Measurements from ENCODE around the gene SCO2.

Gene SCO2

DNA sequence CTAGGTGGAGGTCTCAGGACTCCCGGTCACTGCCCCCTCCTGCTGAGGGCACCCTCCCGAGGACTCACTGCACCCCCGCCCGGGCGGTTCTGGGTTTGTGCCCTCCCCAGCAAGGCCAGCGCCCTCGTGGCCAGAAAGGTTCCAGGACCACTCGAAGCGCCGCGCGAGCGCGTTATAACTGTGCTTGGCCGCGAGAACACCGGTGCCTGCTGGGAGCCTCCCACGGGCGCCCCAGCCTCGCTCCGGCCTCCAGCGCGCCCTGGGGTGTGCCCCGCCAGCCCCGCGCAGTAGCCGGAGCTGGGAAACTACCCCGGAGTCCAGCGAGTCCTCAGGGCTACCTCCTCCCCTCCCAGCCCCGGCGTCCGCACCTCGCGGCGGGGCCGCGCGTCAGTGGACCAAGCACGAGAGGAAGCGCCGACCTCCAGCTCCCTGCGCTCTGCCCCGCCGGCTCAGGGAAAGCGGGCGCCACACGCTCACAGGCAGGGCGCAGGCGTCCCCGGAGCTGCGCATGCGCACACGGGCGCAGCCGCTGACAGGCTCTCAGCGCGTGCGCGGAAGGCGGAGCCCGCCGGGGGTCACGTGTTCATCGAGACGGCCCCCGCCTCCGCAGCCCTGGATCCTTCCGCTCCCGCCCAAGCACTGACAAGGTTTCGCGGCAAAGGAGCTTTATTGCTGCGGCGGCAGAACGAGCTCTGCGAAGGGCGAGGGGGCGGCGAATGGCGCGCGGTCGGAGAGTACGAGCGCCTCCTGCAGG lies at the start of gene SCO2:
SCO2 (minus strand) TSS at position 495 of the 754 bp plus-strand sequence. CDS start 1,187 bp downstream, outside the sequence.
- Mint-ChIP-seq H3K36me3 (peaks cover 72% of the 10 kb centered on the region), H3K4me1 (peaks cover 47% of the 10 kb centered on the region), H3K27ac (peak within 1 kb of the TSS; percentile 95), H3K9me3 (no peaks in the 10 kb centered on the region), H3K4me3 (peak within 1 kb of the TSS; percentile 93)
- ATAC-seq (peak; percentile 69), DNase-seq (ENCODE audit: low spot score in 2 of 2) (peak; percentile 99)

- H3K27ac Mint-ChIP-seq, result no peak overlapping the region
- peaks cover 7% of the 10 kb centered on the region for H3K4me1 Mint-ChIP-seq
- H3K4me3 Mint-ChIP-seq, result no peak overlapping the region
- H3K36me3 Mint-ChIP-seq, result peaks cover 36% of the 10 kb centered on the region
- no peak for ATAC-seq
- no peaks in the 10 kb centered on the region for H3K9me3 Mint-ChIP-seq
- DNase-seq (ENCODE audit: low spot score in 2 of 2), result no peak
Observed at GRCh38 chr22:50574383-50574755, 49.0 kb upstream of the SCO2 start.

- H3K9me3 Mint-ChIP-seq, result no peaks in the 10 kb centered on the region
- no peak for DNase-seq (ENCODE audit: low spot score in 2 of 2)
- peaks cover 39% of the 10 kb centered on the region for H3K36me3 Mint-ChIP-seq
- peaks cover 6% of the 10 kb centered on the region for H3K4me1 Mint-ChIP-seq
- no peak for ATAC-seq
- no peak overlapping the region for H3K27ac Mint-ChIP-seq
- H3K4me3 Mint-ChIP-seq, result no peak overlapping the region
Observed at GRCh38 chr22:50573491-50574382, 48.3 kb upstream of the SCO2 start.

GRCh38 chr22:50572965-50573364 lies 47.6 kb upstream of the SCO2 start:
- no peaks in the 10 kb centered on the region for H3K9me3 Mint-ChIP-seq

DNA sequence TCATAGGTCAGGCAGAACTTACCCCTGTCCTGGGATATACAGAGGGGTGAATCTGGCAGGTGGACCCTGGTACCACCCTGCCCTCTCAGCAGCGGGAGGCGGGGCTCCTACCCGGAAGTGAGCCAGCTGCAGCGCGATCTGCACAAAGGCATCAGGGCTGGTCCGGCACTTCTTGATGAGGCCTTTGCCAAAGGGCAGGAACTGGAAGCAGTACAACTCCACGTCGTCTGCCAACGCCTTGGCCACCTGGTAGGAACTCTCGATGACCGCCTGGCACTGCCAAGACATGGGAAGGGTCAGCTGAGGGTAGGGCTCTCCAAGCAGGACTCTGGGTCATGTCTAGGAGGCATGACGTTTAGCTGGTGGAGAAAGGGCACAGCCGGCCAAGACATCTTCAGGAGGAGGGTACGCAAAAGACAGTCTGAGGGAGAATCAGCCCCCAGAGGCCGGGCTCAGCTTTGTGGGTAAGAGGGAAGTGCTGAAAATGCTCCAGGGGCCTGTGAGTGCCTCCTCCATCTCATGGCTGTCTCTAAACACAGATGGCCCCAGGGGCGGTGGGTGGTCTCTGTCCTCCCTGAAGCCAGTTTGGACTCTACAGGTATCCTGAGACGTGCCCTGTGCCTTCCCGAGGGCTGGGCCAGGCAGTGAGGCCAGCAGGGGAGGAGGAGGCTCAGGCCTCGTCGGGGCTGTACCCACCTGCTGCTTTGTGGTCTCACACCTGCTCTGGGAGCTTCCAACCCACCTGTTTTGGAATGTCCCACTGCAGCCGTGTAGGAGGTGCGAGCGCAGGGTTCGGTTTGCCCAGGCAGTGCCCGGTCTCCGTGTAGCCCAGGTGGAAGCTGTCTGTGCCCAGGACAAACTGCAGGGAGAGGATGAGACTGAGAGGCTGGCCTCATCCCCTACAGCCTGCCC lies 46.1 kb upstream of the SCO2 start:
- DNase-seq (ENCODE audit: low spot score in 2 of 2) (no peak), ATAC-seq (no peak)
- Mint-ChIP-seq H3K9me3 (no peaks in the 10 kb centered on the region), H3K27ac (no peak overlapping the region), H3K36me3 (peaks cover 52% of the 10 kb centered on the region), H3K4me3 (no peak overlapping the region), H3K4me1 (no peaks in the 10 kb centered on the region)

More at GRCh38 chr22:50572965-50573364, 47.6 kb upstream of the SCO2 start:
- no peak for ATAC-seq
- H3K4me1 Mint-ChIP-seq, result peaks cover 6% of the 10 kb centered on the region
- H3K4me3 Mint-ChIP-seq, result no peak overlapping the region
- DNase-seq (ENCODE audit: low spot score in 2 of 2), result no peak
- no peak overlapping the region for H3K27ac Mint-ChIP-seq
- peaks cover 47% of the 10 kb centered on the region for H3K36me3 Mint-ChIP-seq

GRCh38 chr22:50570861-50571260 lies 45.5 kb upstream of the SCO2 start:
- no peaks in the 10 kb centered on the region for H3K4me1 Mint-ChIP-seq
- DNase-seq (ENCODE audit: low spot score in 2 of 2) (no peak), ATAC-seq (no peak)
- peaks cover 52% of the 10 kb centered on the region for H3K36me3 Mint-ChIP-seq
- no peak overlapping the region for H3K27ac Mint-ChIP-seq
- no peaks in the 10 kb centered on the region for H3K9me3 Mint-ChIP-seq
- H3K4me3 Mint-ChIP-seq, result no peak overlapping the region

DNA sequence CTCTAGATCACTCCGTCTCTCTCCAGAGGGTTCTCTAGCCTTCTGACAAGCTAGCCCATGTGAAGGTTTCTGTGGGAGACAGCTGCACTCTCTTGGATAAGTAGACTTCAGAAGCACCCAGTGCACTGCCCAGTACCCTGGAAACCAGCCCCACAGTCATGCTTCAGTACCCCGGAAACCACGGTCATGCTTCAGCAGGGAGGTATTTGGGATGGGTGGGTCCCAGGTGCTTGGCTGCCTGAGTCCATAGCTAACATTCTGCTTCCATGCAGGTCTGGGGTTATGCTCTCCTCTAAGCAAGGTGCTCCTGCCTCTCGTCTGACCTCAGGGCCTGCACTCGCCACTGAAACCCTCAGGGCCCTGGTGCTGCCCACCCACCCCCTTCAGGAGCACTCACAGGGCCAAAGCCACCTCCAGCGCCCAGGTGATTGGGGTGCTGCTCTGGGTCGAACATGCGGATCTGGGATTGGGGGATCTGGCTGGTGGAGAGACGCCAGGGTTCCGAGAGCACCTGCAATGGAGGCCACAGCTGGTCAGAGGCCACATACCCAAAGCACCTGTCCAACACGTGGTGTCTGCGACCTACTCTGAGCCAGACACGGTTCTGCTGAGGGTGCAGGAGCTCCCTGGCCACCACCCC lies 44.6 kb upstream of the SCO2 start:
- DNase-seq (ENCODE audit: low spot score in 2 of 2) (no peak), ATAC-seq (no peak)
- no peak overlapping the region for H3K27ac Mint-ChIP-seq
- no peaks in the 10 kb centered on the region for H3K4me1 Mint-ChIP-seq
- H3K36me3 Mint-ChIP-seq, result peaks cover 47% of the 10 kb centered on the region
- no peaks in the 10 kb centered on the region for H3K9me3 Mint-ChIP-seq
- H3K4me3 Mint-ChIP-seq, result no peak overlapping the region

DNA sequence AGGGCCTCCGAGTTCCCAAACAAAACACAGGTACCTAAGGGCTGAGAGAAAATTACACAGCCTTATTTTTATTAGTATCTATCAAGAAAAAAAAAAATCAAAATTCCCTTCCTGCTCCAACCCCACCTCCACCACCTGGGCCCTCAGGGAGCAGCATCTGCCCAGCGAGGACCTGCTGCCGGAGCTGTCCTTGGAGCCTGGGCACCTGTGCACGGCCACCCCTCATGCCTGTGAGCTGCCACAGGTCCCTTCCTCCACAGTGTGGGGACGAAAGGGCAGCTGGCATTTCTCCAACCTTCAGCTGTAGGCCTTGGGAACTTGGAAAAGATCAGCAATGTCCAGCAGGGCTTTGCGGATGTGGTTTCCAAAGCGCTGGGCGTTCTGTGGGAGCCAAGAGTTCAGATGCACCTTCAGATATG lies 43.7 kb upstream of the SCO2 start:
- ATAC-seq (no peak), DNase-seq (ENCODE audit: low spot score in 2 of 2) (no peak)
- Mint-ChIP-seq H3K4me3 (no peak overlapping the region), H3K36me3 (peaks cover 46% of the 10 kb centered on the region), H3K4me1 (no peaks in the 10 kb centered on the region), H3K9me3 (no peaks in the 10 kb centered on the region), H3K27ac (no peak overlapping the region)

DNA sequence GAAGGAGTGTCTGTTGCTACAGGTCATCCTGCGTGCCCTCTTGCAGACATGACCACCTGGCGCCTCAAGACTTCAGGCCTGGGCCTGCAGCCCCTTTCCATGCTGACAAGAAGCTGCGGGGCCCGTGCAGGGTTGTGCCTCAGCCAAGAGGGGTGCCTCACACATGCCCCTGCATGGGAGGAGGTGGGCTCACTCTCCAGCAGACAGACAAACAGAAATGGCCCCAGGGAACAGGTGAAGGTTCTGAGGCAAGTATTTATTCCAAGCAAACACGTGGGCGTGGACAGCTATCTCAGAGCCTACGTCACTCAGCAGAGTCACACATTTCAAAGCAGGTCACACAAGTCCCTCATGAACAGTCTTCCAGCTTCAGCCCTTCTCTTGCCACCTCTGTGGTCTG lies 43.2 kb upstream of the SCO2 start:
- no peak overlapping the region for H3K27ac Mint-ChIP-seq
- no peak for ATAC-seq
- H3K36me3 Mint-ChIP-seq, result peaks cover 46% of the 10 kb centered on the region
- no peak overlapping the region for H3K4me3 Mint-ChIP-seq
- peaks cover 2% of the 10 kb centered on the region for H3K4me1 Mint-ChIP-seq
- no peak for DNase-seq (ENCODE audit: low spot score in 2 of 2)
- H3K9me3 Mint-ChIP-seq, result no peaks in the 10 kb centered on the region

GRCh38 chr22:50567721-50568252 lies 42.4 kb upstream of the SCO2 start:
- no peak overlapping the region for H3K27ac Mint-ChIP-seq
- no peak for ATAC-seq
- peaks cover 45% of the 10 kb centered on the region for H3K36me3 Mint-ChIP-seq
- H3K4me3 Mint-ChIP-seq, result no peak overlapping the region
- H3K9me3 Mint-ChIP-seq, result no peaks in the 10 kb centered on the region
- no peak for DNase-seq (ENCODE audit: low spot score in 2 of 2)
- peaks cover 10% of the 10 kb centered on the region for H3K4me1 Mint-ChIP-seq

GRCh38 chr22:50564289-50564688 lies 38.9 kb upstream of the SCO2 start:
- Mint-ChIP-seq H3K4me1 (peaks cover 24% of the 10 kb centered on the region), H3K4me3 (no peak overlapping the region), H3K27ac (no peak overlapping the region), H3K9me3 (no peaks in the 10 kb centered on the region), H3K36me3 (peaks cover 19% of the 10 kb centered on the region)
- DNase-seq (ENCODE audit: low spot score in 2 of 2) (no peak), ATAC-seq (no peak)

GRCh38 chr22:50563413-50564160 lies 38.2 kb upstream of the SCO2 start:
- Mint-ChIP-seq H3K27ac (peak overlapping the region; percentile 72), H3K9me3 (no peaks in the 10 kb centered on the region), H3K4me3 (peak overlapping the region; percentile 89), H3K4me1 (peaks cover 24% of the 10 kb centered on the region), H3K36me3 (peaks cover 12% of the 10 kb centered on the region)
- ATAC-seq, result no peak
- no peak for DNase-seq (ENCODE audit: low spot score in 2 of 2)

- no peaks in the 10 kb centered on the region for H3K9me3 Mint-ChIP-seq
- DNase-seq (ENCODE audit: low spot score in 2 of 2), result peak; percentile 99
- H3K4me3 Mint-ChIP-seq, result peak within 1 kb of the TSS; percentile 89
- ATAC-seq, result peak; percentile 95
- peaks cover 3% of the 10 kb centered on the region for H3K36me3 Mint-ChIP-seq
- peaks cover 24% of the 10 kb centered on the region for H3K4me1 Mint-ChIP-seq
- H3K27ac Mint-ChIP-seq, result peak within 1 kb of the TSS; percentile 91
Observed at GRCh38 chr22:50562523-50563412, 37.4 kb upstream of the SCO2 start, which contains the start of gene SYCE3. SYCE3 (minus strand) TSS chr22:50562919; CDS start chr22:50556405, 6,514 bp downstream.

Data from stimulated activated effector memory CD8-positive, alpha-beta T cell treated with anti-CD3 and anti-CD28 coated beads, Interleukin-12 subunit alpha, Interleukin-12 subunit beta, amount 100 ng/mL, for 72 hours (primary cell).